NCI-H146 treated with DMSO at 0.1 percent for 48 hours (cell line): Measurements from ENCODE around the gene DLGAP4.
A peak's percentile ranks its signal among the peaks of the same experiment; 100 is the strongest.
"Not testable (repeated sequence)": the region's sequence is repeated elsewhere in the genome, so short reads cannot be mapped to it uniquely, and the experiment has no call there.

ENCODE experiments used
- DNase-seq: peaks from one replicate; lab custom pipeline; 2025; ENCODE audit not compliant: unreplicated experiment; lab: John Stamatoyannopoulos, UW

Gene DLGAP4

GRCh38 chr20:36377348-36378326 lies 71.5 kb downstream of the DLGAP4 start:
- no peak for DNase-seq

GRCh38 chr20:36378686-36379085 lies 72.5 kb downstream of the DLGAP4 start:
- no peak for DNase-seq

- DNase-seq, result not testable (repeated sequence)
These were observed 73.8 kb downstream of the DLGAP4 start for GRCh38 chr20:36379914-36380313.

- no peak for DNase-seq
These were observed 78.0 kb downstream of the DLGAP4 start for GRCh38 chr20:36384022-36384619.

GRCh38 chr20:36385503-36385902 lies 79.4 kb downstream of the DLGAP4 start:
- DNase-seq, result peak; percentile 8

- DNase-seq, result no peak
These were observed 80.1 kb downstream of the DLGAP4 start for GRCh38 chr20:36386236-36386635.

GRCh38 chr20:36390269-36390668 lies 84.1 kb downstream of the DLGAP4 start:
- DNase-seq, result no peak

- DNase-seq, result no peak
These were observed 84.7 kb downstream of the DLGAP4 start for GRCh38 chr20:36390719-36391415.

GRCh38 chr20:36391456-36391855 lies 85.3 kb downstream of the DLGAP4 start:
- no peak for DNase-seq

GRCh38 chr20:36391955-36392354 lies 85.8 kb downstream of the DLGAP4 start:
- no peak for DNase-seq

GRCh38 chr20:36392989-36393388 lies 86.8 kb downstream of the DLGAP4 start:
- DNase-seq, result no peak

GRCh38 chr20:36394340-36394965 lies 88.3 kb downstream of the DLGAP4 start:
- DNase-seq, result no peak

- DNase-seq, result no peak
These were observed 90.2 kb downstream of the DLGAP4 start for GRCh38 chr20:36396340-36396739.

- DNase-seq, result no peak
These were observed 90.9 kb downstream of the DLGAP4 start for GRCh38 chr20:36396847-36397630.

- no peak for DNase-seq
These were observed 92.4 kb downstream of the DLGAP4 start for GRCh38 chr20:36398515-36398914.

- peak; percentile 66 for DNase-seq
These were observed 93.2 kb downstream of the DLGAP4 start for GRCh38 chr20:36399147-36399968.

GRCh38 chr20:36399969-36400545 lies 93.9 kb downstream of the DLGAP4 start:
- no peak for DNase-seq

GRCh38 chr20:36400909-36401735 lies 95.0 kb downstream of the DLGAP4 start:
- DNase-seq, result peak; percentile 39
